Right ventricle myocardium inferior (tissue), 1 donor: Measurements from ENCODE around the gene EMD. TPM values are rescaled to one million over a fixed set of nuclear protein-coding genes. Genes with fewer than 3 reads are reported as not detected.

Experiments used
- ATAC-seq: fragments of 200-7000 bp; cut with Tn5 transposase; one replicate; pipeline ENCODE4 v1.9.1; 2020; ENCODE audit warnings: mild to moderate bottlenecking, moderate library complexity
- DNase-seq: peaks from one replicate; pipeline ENCODE4 v3.0.0; 2021; ENCODE audit errors: missing footprints
- intact Hi-C: fragments of 100-400 bp; cut with DNase I; formaldehyde crosslinking; loops from one replicate; pipeline ENCODE4 v1.11.0; 2022
- total RNA-seq: library from RNA; stranded (reverse); fragmentation: NEBNext Ultra II Directional; extraction: Animal tissue kit (Norgen Biotek cat#: 25700); gene quantifications from one replicate; pipeline ENCODE4 v1.2.1, GENCODE V29; 2021
- donor health status: DM: no; HTN: yes; CAD: no; lungs with severe emphysema.

EMD gene
- total RNA-seq, 1 donor from 2014 or later, result 51.1 TPM

DNA sequence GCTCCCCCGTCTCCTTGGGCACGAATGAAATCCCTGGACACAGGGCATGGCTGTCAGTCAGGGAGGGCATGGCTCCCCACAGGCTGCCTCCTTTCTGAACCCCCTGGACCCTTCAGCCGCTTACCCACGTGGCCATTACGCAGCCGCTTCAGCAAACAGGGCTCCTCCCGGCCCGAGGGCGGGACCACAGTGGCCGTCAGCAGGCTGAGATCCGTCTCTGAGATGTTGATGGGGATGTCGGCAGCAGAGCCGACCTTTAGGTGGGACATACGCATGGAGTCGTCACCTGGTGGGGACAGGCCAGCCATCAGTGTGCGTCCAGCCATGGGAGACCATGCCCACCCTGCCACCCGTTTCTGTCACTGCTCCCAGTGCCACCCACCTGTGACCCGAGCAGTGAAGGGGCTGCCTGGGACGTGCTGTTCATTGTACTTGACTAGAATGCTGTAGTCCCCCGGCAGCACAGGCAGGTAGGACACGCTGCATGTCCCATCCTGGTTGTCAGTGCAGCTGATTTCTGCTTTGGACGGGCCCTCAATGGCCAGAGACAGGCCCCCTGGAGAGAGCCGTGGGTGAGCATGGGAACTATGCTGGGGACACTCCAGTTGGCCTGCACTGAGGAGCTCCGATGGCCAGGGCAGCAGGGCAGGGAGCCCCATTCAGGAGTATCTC, 25.8 kb upstream of the EMD start:
- no peak for ATAC-seq
- DNase-seq, result no peak
- intact Hi-C loops, result no loop called here

DNA sequence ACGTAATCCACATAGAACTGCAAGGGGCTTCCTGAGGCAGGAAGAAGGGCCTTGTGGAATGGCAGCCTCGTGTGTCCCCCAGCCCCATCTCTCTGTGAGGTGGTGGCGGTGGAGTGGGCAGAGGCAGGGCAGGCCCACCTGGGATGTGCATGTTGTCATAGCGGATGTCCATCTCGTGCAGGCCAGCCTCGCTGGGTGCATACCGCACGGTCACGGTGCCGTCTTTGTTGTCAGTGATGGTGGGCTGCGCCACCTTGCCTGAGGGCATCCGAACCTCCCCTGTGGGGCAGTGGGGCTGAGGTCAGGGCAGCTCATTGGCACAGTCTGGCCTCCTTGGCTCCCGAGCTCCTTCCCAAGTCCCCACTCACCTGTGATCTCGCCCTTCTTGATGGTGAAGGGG, 25.1 kb upstream of the EMD start:
- ATAC-seq (no peak), DNase-seq (no peak)
- intact Hi-C loops, result no loop called here

GRCh38 chrX:154354516-154354915, 24.6 kb upstream of the EMD start:
- DNase-seq (no peak), ATAC-seq (no peak)
- intact Hi-C loops, result no loop called here

DNA sequence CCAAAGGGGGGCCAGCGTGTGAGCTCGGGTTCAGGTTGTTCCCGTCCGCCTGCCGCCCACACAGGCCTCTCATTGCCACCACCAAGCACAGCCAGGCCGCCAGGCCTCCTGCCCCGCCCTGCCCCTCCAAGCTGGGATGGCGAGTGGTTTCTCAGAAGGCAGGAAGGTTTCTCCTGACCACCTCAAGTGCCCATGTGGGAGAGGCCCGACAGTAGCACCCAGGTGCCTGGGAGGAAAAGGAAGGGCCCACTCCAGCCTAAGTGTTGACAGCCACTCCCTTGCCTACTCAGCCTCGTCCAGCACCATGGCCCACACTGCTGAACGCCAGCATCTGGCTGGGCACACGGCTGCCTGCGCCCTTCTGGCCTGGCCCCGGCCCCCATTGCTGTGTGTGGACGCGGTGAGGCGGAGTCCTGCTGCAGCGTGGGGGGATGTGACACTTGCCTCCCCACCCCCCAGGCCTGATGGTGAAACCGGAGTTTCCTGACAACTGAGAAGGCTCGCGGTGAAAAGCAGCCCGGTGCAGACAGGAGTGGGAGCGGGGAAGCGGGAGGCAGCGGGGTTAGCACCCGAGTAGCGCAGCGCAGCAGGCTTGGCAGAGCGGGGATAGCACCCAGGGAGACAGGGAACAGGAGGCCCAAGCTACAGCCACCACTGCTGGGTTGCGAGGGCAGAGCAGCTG, 23.9 kb upstream of the EMD start:
- intact Hi-C loops, result no loop called here
- DNase-seq (no peak), ATAC-seq (no peak)

DNA sequence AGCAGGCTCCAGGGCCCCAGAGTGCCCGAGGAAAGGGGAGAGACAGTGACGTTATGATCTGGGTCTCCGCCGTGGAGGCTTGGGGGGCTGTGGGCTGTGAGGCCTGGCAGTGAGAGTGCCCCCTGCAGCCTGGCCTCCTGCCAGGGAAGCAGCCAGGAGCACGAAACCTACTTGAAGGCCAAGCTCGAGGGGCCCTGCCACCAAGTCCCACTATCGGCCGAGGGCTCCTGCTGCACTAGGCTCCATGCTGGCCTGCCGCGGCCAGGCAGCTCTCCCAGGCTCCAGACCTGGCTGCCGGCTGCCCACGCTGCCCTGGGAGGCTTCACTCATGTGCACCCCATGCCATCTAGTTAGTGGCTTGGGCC, 23.3 kb upstream of the EMD start:
- ATAC-seq (no peak), DNase-seq (no peak)
- intact Hi-C loops, result no loop called here

DNA sequence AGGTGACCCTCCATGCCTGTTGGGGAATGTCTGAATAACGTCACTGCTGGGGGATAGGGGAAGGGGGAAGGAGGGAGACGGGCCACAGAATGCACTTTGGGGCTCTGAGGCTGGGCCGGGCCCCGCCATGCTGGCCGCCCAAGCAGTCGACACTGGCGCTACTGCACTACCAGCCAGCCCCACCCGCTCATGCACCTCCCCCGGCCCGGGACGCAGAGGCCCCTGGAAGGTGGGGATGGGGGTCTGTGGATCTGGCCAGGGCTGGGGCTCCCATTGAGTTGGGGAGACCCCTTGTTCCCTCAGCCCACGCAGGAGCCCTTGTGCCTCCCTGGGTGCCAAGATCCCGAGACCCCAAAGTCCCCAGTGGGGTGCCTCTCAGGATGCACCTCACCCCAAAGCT, 22.5 kb upstream of the EMD start:
- DNase-seq, result no peak
- intact Hi-C loops, result no loop called here
- ATAC-seq, result no peak

- intact Hi-C loops, result no loop called here
- ATAC-seq (no peak), DNase-seq (no peak)
Measured at GRCh38 chrX:154357205-154357604, 21.9 kb upstream of the EMD start.

GRCh38 chrX:154358011-154358410, 21.1 kb upstream of the EMD start:
- no peak for ATAC-seq
- intact Hi-C loops, result no loop called here
- no peak for DNase-seq

DNA sequence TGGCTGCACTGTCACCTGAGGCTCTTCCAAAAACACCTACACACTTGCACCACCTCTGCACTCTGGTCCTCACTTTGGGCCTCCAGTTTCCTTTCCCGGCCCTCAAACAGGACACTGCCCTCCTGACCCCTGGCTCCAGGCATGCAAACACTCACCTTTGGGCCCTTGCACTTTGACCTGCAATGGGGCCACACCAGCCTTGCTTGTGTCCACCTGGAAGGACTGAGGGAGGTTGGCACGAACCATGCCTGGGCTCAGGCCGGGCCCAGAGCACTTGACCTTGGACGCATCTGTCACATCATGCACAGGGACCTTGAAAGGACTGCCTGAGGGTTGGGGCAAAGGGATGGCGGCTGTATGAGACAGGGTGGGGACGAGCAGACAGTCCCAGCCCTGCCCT, 20.3 kb upstream of the EMD start:
- ATAC-seq, result no peak
- no peak for DNase-seq
- intact Hi-C loops, result no loop called here

DNA sequence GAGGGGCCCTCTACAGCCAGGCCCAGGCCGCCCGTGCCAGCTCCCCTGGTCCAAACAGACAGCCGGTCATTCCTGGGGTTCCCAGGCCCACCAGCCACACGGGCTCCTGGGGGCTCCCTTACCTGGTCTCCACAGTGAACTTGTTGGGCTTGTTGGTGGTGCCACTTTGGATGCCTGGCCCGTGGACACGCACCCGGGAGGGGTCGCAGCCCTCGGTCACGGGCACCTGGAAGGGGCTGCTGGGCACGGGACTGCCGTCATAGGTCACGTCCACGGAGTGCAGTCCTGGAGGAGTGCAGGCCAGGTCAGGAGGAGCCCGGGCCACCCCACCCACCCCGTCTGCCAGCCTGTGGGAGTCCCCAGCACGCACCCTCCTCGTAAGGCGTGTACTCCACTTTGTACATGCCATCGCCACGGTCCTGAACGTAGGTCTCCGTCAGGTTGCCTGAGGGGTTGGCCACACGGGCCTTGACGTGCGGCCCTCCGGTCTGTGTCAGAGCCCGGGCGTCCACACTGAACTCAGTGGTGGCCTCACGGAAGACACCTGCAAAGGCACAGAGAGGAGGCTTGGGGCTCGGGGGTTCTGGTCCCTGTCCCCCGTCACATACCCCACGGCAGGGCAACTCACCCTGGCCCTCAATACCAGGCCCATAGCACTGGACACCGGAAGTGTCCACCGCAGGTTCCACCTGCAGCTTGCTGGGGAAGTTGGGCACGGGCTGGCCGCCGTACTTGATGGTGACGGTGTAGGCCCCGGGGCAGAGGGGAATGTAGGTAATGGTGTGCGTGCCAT, 19.5 kb upstream of the EMD start:
- DNase-seq (no peak), ATAC-seq (no peak)
- intact Hi-C loops, result no loop called here

DNA sequence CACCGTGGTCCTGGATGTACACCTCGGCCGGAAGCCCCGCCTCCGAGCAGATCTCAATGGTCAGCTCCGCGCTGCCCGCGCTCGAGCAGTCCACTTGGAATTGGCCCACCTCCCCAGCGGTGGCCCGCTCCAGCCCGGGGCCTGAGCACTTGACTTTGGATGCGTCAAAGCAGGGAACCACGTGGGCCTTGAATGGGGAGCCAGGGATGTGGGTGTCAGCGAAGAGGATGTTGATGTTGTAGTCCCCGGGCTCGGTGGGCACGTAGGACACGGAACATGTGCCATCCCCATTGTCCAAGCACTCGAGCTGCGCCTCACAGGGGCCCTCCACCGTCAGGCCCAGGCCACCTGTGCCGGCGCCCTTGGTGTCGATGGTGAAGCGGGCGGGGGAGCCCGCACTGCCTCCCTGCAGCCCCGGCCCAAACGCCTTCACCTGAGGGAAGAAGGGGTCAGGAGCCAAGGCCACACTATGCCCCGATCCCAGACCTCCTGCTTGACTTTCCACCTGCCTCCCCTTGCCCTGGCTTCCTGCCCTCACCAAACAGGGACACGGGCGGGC, 18.9 kb upstream of the EMD start:
- no peak for DNase-seq
- intact Hi-C loops, result no loop called here
- no peak for ATAC-seq

GRCh38 chrX:154362085-154362742, 16.9 kb upstream of the EMD start:
- DNase-seq, result peak; percentile 25
- ATAC-seq, result no peak
- intact Hi-C loops, result no loop called here

DNA sequence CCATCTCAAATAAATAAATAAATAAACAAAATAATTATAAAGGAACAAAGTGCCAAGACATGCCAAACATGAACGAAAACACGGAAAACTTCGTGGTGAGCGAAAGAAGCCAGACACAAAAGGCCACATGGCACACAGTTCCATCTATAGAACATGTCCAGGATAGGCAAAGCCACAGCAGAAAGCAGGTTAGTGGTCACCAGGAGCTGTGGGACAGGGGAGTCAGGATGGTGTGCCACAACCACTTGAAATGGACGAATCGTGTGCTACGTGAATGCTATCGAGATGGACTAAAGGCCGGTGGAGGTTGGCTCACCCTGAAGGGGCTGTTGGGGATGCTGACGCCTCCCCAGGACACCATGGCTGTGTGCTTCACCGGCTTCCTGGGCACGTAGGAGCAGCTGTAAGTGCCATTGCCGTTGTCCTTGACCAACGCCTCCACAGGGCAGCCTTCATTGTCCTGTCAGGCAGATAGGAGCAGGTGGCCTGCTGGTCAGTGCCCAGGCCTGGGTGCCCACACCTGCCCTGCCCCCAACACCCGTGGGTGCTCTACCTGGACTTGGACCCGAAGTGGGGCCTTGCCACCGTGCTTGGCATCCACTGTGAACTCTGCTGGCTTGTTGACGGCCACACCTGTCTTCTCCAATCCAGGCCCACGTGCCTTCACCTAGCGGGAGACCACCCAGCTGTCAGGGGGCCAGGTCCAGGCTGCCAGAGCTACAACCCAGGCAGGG, 15.2 kb upstream of the EMD start:
- ATAC-seq (no peak), DNase-seq (no peak)
- intact Hi-C loops, result no loop called here

GRCh38 chrX:154365052-154365600, 14.0 kb upstream of the EMD start:
- DNase-seq (no peak), ATAC-seq (no peak)
- intact Hi-C loops, result no loop called here

- intact Hi-C loops, result no loop called here
- DNase-seq, result no peak
- ATAC-seq, result no peak
Measured at GRCh38 chrX:154365997-154366665, 13.0 kb upstream of the EMD start.

DNA sequence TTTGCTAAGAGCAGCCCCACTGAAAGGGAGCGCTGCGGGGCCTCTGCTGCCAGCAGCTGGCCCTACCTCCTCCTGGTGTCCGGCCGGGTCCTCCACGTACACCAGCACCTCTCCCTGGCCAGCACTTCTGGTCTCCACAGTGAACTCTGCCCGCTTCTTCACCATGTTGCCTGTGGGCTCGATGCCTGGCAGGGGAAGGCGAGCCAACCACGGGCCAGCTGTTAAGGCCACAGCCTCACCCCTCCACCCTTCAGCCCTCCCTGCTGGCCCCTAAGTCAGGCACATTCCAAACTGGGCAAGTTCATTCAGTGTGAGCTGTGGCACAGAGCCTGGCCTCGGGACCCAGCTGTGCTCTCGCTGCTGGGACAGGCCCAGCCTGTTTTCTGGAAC, 12.4 kb upstream of the EMD start:
- intact Hi-C loops, result no loop called here
- peak; percentile 17 for ATAC-seq
- DNase-seq, result peak; percentile 73

- intact Hi-C loops, result no loop called here
- DNase-seq (no peak), ATAC-seq (no peak)
Measured at GRCh38 chrX:154367474-154368308, 11.4 kb upstream of the EMD start.
